ENCODE results near the gene HTT.

HTT gene

DNA sequence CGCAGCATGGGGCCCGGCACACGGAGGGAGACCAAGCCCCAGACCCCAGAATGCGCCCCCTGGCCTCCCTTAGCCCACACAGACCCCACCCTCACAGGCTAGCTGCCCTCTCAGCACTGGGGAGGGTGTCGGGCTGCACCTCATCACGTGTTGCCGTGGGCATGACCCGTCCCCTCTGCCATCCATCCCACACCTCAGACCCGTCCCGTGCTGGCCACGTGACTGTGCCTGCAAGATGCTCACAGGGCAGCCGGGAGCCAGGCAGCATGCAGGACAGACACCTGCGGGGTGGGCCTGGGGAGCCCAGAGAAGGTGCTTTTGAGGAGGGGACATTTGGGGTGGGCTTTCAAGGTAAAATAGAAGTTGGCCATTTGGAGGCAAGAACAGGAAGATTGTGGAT, 179.3 kb downstream of the HTT start:
- no peak for DNase-seq

DNA sequence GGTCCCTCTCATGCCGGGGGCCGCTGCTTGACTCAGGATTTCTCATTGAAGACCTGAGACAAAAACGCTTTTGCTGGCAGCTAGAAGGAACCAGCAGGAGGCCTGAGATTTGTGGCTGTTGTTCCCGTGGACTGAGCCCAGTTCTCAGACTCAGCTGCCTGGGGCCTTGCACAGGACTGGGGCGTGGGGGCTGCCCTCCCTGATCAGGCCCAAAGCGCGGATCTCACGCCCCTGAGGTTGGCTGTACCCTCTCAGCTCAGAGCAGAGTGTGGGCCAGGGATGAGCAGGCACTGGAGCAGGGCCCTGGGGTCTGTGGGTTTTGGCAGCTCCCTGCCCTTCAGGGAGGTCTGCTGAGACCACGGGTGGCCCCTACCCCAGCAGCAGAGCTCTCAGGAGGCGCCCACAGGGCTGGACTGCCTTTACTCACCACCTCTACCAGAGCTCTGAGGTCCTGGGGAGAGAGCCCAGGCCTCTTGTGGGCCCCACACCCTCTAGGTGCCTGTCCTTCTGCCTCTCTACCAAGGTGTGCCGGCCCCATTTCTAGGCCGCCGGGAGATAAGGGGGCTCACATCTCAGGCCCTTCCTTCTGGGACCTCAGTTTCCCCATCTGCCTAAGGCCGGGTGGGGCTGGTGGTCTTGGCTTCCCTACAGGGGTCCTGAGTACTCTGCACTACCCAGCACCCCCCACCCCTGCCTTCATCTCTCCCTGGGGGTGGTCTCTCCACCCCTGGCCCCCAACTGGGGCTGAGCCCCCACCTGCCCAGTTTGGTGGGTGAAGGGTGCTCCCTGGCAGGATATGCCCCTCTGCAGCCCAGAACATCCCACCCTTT, 180.0 kb downstream of the HTT start:
- no peak for DNase-seq

DNA sequence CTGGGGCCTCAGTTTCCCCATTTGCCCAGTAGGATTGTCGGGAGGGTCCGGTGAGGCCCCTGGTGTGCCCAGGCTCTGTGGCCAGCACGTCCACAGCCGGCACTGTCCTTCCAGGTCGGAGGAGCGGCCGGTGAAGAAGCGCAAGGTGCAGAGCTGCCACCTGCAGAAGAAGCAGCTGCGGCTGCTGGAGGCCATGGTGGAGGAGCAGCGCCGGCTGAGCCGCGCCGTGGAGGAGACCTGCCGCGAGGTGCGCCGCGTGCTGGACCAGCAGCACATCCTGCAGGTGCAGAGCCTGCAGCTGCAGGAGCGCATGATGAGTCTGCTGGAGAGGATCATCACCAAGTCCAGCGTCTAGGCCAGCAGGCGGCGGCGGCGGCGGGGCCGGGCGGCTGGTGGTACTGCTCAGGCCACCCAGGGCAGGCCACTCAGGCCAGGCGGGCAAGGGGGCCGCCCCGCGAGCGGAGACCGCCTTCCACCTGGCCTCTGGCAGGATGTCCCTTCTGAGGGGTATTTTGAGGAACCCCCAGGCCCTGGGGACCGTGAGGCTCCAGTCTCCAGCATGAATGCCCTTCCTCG, 181.2 kb downstream of the HTT start:
- DNase-seq: no peak

DNA sequence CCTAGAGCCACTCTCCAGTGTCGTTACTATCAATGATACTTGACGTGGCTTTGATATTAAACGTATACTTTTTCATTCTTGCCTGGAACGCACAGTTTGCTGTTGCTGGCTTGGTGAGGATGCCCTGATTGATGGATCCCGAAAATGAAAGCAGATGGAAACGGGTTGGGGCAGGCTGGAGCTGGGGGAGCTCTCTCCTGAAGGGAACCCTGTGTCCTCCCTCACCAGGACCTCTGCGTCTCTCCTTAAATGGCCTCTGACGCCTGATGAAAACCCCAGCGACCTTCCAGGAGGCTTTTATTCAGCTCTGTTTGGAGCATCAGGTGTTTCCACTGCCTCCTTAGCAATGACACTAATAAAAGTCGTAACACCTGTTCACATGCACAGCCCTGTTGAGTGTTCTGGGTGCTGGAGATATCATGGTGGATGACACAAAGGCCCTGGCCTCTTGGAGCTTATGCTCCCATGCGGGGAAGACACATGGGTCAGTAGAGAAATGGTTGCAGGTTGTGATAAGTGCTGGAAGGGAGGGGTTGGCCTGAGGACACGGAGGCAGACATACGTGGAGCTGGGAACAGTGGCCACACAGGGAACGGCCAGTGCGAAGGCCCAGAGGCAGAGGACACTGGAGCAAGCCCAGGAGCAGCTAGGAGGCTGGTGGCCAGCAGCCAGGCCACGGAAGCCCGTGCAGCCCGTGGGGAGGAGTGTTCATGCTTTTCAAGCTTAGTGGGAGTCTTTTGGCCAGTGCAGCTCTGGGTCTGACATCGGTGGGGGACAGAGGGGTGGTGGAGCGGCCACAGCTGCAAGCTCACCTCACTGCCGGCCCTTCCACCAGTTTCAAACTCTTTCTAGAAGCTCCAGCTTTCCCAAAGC, 182.0 kb downstream of the HTT start:
- DNase-seq: no peak

DNA sequence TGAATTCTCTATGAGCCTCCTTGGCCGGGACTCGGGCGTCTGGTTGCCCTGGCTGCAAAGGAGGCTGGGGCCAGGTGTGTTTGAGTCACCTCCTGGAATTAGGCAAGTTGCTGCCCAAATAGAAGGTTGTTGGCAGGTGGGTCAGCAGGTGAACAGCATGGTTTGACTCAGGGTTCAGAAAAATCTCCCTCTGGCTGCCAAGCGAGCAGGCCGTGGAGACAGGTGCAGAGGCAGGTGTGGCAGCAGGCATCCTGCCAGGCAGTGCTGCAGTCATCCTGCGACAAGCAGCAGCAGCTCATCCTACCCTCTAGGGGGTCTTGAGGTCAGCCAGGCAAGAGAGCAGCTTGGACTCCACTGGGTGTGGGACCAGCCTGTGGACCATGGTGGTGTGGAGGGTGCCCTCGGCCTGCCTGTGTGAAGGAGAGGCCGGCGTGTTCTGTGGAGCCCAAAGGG, 182.6 kb downstream of the HTT start:
- no peak for DNase-seq

DNA sequence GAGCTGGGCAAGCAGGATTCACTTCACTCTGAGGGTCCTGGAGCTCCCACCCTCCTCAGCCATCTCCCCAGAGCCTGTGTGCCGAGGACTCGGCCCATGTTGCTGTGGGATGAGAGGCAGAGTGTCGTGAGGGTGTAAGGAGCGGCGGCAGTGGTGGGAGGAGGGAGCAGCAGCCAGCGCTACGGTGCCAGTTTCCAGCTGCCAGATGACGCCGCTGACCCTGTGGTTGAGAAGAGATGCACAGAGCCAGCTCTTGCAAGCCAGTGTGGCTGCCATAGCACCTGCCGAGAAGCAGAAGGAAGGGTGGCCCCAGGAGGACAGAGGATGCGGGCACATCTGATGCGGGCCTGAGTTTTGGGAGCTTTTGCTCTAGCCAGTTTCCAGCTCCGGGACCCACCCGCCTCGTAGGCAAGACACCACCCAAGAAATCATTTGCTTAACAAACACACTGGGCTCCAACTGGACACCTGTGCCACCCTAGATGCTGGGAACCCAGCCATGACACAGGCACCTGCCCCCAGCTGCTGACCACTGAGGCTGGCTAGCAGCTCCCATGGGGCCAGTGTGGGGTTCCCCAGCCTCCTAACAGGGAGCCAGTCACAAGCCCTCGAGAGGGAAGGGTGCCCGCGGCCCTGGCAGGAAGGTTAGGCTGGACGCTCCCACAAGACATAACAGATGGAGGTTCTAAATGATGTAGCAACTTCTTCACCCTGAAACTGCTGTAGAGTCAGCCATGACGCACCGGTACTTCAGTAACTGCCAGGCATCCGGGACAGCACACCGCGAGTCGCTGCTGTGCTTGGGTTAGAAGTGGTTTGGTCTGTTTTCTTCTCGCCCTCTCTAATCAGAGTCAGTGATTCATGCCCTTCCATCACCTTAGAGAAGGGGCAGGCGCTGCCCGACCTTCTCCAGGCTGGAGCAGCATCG, 183.3 kb downstream of the HTT start:
- DNase-seq: peak in 1 of 2 donors; percentile 0

DNA sequence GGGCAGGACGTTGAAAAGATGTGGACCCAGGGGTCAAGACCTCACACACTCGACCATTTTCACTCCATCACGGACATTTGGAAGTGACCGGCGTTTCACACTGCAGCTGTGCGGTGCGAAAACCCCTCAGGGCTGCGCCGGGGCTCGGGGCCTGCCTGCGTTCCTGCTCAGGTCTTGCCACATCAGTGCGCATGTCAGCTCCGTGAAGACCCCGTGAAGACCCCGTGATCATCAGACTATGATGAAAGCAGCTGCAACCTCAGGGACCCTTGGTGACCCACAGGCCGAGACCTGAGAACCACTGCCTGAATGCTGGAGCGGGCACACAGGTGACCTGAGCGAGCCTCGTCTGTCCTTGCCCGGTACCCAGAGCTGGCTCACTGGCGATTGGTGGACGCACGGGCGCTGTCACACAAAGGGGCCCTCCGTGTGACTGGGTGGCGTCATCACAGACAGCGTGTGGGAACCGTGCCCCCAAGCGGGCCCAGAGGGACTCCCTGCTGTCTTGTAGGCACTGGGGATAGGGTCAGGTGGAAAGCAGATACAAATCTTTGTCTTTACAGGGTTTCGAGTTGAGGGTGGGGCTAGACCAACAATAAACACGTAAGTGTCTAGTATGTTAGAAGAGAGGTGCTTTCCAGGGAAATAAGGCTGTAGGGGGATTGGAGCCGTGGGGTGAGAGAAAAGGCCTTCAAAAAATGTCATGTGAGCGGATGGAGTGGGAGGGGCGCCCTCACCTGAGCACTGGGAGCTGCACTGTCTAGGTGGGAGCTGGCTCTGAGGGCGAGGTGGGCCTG, 187.1 kb downstream of the HTT start:
- DNase-seq: no peak

DNA sequence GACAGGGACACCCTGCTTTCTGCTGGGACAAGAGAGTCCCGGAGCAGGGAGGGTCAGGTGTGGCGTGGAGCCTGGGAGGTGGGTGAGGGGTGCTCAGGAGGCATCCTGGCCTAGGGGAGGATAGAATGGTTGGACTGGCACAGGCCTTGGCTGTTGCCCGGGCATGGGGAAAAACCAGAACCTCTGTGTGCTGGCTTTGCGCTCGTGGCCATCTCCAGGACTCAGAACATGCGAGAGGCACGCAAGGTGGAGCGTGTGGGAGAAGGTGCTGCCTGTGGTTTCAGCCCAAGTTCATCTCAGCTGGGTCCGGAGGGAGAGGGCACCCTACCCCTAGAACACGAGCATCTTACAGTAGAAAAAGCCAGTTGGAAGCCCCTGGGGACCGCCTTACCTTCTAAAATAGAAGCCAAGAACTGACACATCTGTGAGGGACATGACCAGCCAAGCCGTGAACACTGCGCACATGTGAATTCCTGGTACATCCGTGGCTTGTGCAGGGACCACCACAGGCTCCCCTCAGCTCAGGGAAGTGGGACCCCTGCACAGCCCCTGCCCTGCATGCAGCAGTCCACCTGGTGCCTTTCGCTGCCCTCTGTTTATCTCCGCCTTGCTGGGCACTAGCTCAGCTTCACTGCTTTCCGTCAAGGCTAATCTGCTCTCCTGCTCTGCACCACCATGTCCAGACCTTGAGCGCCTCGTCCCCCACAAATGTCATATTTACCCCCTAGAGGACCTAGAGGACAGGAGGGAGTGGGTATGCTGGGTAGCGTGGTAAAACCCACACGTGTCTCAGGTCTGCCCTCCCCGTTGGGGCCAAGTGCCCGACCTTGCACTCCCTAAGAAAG, 187.9 kb downstream of the HTT start:
- no peak for DNase-seq

DNA sequence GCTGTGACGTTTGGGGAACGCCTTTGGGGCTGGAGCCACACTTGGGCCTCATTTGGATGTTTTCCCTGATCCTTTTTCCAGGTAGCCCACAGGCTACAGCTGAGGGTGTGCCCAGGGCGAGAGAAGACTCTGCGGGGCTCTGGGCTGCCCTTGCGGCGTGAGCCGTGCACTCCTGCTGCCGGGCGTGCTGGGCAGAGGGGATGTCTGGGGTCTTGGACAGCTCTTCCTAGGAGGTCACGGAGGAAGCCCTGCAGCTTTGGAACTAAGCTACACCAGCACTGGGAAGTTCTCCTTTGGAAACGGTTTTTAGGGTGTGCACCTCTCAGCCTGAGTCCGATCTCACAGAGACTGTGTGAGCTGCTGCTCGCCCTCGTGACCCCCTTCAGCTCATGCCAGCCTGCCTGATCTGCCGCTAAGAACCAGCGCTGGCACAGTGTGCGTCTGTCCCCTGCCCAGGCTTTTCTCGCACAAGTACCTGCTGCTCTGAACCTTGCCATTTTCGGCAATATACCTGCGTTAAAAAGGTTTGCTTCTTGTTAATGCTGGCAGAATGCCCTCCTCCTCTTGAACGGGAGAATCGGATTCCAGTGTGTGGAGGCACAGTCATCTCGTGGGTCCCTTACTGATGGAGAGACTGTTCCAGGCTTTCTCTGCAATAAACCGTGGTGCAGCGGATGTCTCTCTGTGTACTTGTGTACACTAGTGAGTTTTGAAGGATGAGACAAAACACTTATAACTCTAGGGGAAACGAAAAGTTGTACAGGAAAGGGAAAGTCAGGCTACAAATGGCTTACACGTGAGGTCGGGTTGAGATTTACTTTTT, 188.8 kb downstream of the HTT start:
- DNase-seq: no peak

DNA sequence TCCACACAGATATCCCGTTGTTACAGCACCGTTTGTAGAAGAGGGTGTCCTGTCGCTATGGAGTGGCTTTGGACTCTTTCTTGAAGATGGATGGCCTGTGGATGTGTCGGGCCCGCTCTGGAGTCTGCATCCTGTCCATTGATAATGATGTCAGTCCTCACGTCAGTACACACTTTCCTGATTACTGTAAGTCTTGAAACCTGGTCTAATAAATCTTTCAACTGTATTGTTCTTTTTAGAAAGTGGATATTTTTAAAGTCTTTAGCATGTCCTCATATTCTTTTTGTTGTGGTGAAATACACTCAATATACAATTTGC, 189.4 kb downstream of the HTT start:
- DNase-seq: no peak

DNA sequence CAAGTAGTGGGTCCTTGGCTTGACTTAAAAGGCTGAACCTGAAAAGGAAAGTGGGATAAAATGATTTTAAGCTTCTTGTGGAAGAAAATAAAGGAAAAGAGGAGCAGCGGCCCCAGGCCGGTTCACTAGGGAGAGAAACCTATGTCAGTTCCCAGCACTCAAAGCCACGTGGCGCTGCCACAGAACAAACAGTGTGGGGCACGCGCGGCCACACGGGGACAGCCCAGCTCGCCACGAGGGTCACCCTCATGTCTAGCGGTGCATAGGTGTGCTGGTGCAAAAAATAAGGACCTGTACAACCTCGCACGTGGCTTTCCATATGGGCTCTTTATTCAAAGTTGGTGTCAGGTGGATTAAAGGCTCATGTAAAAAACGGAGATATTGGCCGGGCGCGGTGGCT, 191.6 kb downstream of the HTT start:
- no peak for DNase-seq

DNA sequence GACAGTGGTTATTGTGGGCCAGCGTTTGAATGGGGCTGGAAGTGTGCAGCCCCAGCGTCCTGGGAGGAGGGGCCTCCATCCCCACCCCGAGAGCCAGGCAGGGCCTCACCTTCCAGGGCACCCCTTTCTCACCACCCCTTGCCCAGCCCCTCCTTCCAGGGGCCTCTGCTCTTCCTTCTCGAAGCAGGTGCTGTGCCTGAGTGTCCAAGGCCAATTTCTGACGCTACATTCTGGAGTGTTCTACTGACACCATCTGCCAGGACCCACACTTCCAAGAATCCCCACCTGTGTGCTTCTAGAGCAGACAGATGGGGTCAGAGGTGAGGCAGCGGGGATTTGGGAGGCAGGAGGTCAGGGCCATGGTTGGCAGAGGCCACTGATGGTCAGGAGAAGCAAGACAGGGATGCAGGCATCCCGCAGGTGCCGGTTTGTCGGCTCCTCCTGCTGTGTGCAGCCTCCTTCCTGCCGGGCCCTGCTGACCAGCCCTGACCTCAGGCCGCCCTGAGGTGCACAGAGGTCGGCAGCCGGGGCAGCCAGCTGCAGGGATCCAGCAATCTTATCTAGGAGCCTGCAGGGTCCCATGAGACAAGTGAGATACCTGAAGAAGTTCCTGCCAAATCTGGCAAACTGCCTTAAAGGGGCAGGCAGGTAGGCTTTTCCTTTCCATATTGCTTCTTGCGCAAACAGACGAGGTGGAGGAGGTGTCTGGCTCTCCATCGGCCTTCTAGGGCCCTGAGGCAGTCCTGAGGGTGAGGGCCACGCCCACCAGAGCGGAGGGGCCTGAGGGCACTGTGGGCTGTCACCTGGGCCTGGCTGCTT, 193.3 kb downstream of the HTT start:
- DNase-seq: no peak

DNA sequence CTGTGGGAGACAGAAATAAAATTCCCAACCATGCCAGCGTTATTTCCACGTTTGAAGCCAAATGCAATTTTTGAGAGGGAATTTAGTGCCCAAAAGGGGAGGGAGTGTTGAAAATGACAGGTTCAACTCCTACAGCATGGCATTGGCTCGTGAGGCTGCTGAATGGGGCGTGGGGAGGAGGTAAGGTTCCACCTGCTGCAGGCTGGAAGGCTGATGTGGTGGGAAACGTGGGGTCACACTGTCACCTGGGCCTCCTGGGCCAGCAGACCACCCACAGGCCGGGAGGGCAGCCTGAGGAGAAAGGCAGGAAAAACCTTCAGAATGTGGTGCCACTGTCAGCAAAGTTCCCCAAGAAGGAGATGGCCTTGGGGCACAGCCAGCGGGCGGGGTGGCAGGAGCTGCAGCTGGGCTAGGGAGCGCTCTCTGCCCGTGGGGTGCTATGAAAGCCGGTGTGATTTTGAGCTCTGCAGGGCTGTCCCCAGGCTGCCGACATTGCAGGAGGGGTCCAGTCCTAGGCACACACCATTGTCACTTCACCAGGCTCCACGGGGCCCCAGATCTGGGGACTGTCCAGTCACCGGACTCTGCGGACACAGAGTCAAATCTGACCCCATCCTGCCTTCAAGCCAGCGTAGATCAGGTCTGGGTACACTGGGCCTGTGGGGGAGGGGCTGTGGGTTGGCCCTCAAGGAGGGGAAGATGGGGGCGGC, 194.1 kb downstream of the HTT start:
- no peak for DNase-seq

DNA sequence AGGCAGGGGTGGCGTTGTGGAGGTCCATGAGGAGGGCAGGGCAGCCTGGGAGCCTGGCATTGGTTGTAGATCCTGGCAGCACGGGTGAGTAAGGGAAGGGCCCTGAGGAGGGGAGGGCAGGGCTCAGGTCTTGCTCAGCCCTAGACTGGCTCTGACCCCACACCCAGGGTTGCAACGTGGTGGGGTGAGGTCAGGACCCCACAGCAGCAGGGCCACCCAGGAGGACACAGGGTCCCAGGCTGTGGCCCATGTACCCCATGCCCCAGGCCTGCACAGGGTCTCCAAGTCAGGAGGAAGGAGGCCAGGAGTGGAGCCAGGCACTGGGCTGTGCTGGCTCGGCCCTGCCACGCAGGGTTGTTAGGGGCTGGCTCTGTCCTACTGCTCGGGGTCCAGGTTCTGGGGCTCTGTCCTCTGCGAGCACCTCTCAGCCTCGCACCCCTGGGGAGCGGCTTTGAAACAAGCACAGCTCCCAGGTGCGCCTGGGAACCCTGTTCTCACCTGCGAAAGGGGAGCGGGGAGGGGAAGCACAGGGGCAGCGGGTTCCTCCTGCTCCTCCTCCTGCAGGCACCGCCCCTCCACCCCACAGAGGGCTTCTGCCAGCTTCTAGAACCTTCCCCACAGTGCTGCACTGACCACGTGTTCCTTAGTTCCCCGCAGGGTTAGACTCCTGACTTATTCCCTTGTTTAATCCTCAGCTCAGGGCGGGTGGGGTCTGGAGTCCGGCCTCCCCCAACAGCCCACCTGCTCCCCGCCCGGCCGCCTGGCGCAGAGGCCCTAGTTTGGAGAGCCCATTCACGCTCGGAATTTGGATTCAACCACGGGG, 194.8 kb downstream of the HTT start:
- no peak for DNase-seq

DNA sequence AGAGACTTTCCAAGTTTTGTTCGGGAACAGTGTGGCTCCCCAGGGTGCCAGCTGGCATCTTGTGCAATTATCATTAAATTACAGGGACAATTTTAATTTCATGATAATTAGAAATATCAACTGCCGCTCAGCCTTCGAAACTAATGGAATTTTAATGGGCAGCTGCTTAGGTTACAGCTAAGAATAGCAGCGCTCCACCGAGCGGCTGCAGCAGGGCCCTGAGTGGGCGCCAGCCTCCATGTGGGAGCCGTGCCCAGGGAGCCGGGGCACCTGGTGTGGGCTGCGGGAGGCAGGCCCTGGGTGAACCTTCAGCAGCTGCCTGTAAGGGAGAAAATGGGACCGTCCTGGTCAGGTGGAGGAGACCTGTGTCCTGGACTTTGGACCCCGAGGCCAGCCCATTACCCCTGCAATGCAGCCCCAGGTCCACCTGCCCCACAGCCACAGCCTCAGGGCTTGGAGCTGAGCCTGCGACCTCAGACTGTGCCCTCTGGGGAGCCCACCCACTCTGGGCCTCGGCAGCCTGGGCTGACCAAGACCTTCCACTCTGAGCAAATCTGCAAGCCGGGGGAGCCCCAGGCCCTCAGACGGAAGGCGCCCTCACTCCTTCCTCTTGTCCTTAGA, 195.6 kb downstream of the HTT start:
- DNase-seq: no peak

DNA sequence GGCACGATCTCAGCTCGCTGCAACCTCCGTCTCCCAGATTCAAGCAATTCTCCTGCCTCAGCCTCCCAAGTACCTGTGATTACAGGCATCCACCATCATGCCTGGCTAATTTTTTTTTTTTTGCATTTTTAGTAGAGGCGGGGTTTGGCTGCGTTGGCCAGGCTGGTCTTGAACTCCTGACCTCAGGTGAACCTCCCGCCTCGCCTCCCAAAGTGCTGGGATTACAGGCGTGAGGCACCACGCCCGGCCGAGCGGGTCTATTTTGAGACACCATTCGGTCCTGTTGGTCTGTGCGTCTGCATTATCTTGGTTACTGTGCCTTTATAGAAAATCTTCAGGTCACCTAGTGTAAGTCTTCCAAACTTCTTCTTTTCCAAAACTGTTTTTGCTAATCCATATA, 196.7 kb downstream of the HTT start:
- DNase-seq: no peak

DNA sequence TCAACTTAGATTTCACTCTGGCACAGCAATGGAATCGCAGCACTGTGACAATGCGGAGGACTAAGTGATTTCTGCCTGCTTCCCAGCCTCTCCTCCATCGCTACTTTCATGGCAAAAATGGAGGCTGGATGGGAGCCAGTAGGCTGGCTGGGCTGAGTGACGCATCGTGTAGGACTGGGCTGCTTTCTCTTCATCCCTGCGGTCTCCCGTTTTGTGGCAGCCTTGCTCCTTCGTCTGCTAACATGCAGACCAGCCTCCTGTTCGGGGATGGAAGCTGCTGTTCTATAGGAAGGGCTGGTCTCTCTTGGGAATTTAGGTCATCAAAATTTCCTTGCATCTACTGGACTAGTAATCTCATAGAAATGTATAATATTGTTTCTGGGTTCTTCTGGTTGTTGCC, 202.5 kb downstream of the HTT start:
- no peak for DNase-seq

Data from CD4-positive, alpha-beta T cell treated with Interferon alpha-2 for 1 hour (primary cell).